Neural cell (in vitro differentiated cells): ENCODE results near the gene S1PR4.

Experiments used
- EP300 ChIP-seq: fragments of 450-650 bp; conservative IDR thresholded peaks from 2 replicates; pipeline ENCODE4 v1.6.1; 2014; ENCODE audit warnings: antibody characterized with exemption, mild to moderate bottlenecking, moderate library complexity; ENCODE audit not compliant: poor library complexity, severe bottlenecking
- EZH2 ChIP-seq: fragments of 200-600, 300-800 bp; shearing (Covaris generic), sonication (generic); IDR thresholded peaks from 2 replicates; pipeline ENCODE4 v1.6.1; 2014; ENCODE audit warnings: antibody characterized with exemption, low read length, borderline replicate concordance, mild to moderate bottlenecking; ENCODE audit not compliant: insufficient read depth, poor library complexity, severe bottlenecking
- POLR2AphosphoS5 ChIP-seq: IDR thresholded peaks from 2 replicates; pipeline ENCODE4 v1.6.1; 2012
- REST ChIP-seq: IDR thresholded peaks from 2 replicates; pipeline ENCODE4 v1.6.1; 2012; ENCODE audit warnings: borderline replicate concordance
- SMC3 ChIP-seq: fragments of 450-650 bp; conservative IDR thresholded peaks from 2 replicates; pipeline ENCODE4 v1.6.1; 2014; ENCODE audit warnings: antibody characterized with exemption, mild to moderate bottlenecking, moderate library complexity; ENCODE audit not compliant: poor library complexity
- TAF1 ChIP-seq: IDR thresholded peaks from 2 replicates; pipeline ENCODE4 v1.6.1; 2012; ENCODE audit warnings: low read depth
- TF ChIP-seq, protein P1 (sequence below): fragments of 450-650 bp; IDR thresholded peaks from 2 replicates; pipeline ENCODE4 v1.5.1; 2014; ENCODE audit warnings: antibody characterized with exemption, mild to moderate bottlenecking, moderate library complexity; ENCODE audit not compliant: poor library complexity, severe bottlenecking

GRCh38 chr19:3175781-3176714 is 2.5 kb upstream of the S1PR4 start:
- TF ChIP-seq, protein P1, sequence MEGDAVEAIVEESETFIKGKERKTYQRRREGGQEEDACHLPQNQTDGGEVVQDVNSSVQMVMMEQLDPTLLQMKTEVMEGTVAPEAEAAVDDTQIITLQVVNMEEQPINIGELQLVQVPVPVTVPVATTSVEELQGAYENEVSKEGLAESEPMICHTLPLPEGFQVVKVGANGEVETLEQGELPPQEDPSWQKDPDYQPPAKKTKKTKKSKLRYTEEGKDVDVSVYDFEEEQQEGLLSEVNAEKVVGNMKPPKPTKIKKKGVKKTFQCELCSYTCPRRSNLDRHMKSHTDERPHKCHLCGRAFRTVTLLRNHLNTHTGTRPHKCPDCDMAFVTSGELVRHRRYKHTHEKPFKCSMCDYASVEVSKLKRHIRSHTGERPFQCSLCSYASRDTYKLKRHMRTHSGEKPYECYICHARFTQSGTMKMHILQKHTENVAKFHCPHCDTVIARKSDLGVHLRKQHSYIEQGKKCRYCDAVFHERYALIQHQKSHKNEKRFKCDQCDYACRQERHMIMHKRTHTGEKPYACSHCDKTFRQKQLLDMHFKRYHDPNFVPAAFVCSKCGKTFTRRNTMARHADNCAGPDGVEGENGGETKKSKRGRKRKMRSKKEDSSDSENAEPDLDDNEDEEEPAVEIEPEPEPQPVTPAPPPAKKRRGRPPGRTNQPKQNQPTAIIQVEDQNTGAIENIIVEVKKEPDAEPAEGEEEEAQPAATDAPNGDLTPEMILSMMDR: no peak
- TF ChIP-seq EP300 (no peak), TAF1 (no peak), POLR2AphosphoS5 (no peak), REST (no peak), SMC3 (no peak), EZH2 (no peak)
